Posterior cingulate gyrus (tissue), 11 donors: Measurements from ENCODE around the gene THEMIS.
"Not testable (repeated sequence)": the region's sequence is repeated elsewhere in the genome, so short reads cannot be mapped to it uniquely, and the experiment has no call there.

Experiments
- DNase-seq, 10 donors: peaks; one replicate each; pipeline versions ENCODE4 v3.0.0 to v3.0.0-alpha.2; 2020 to 2021; ENCODE audit warnings: mixed read lengths in 3 of 10
- intact Hi-C: fragments of 100-400 bp; cut with DNase I; formaldehyde crosslinking; loops from one replicate; pipeline ENCODE4 v1.15.1; 2023

THEMIS gene

DNA sequence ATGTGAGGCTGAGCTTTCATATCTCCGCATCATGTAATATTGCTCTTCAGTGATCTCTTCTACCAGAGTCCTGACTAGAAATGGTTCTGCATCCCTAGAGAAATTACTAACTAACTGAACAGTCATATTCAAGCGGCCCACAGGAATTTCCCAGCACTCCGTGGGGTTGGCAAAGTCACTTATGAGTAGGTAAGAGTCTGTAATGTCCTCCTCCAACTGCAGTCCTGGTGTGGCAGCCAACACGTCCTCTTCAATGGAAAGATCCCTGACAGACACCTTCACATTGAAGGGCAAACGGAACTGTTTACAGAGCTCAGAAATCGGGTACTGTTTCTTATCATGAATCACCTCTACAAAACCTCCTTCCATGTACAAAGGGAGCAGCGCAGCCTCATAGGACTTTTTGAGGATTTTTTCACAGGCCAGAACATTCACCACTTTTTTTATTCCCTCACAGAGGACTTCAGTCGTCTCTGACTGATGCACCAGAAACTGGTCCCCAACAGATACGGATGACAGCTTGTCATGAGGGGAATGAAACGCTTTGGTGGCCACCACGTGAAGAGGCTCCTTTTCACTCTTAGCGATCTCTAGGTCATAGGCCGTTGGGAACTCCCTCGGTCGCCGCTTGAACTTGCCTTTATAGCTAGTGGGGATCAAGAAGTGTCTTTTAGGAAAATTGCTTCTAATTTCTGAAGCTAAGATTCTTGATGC lies 87.7 kb downstream of the THEMIS start:
- intact Hi-C loops, result no loop called here

DNA sequence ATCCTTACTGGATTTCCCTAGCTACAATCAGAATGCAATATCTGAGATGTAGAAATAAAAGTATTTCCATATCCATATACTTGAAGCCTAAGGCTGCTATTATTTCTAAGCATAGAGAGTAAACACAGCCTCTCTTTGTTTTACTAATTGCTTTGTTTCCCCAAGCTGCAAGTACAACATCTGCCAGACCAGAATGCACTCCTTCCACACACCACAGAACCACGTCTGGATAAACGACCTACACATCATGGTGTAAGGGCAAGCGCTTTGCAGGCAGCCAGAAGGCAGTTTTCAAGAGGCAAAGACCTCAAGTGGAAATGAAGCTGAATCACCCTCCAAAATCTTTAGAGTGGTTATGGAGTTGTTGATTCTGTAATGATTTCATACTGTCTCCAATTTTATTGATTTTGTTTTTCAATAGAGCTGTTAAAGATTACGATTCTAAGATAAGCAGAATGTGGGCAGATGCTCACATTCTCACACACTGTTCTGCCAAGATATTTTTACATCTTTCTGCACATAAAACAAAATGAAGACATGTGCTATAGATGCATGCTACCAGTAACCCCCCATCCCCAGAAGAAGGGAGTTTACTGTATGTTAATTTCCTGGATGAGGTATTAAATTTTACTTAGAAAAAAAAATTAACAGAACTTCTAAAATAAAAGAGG lies 88.8 kb downstream of the THEMIS start:
- intact Hi-C loops, result no loop called here
- DNase-seq, result peak in 2 of 10 donors; percentile 31 to 73

More for the DNA sequence above, 87.7 kb downstream of the THEMIS start:
- DNase-seq, result peak in 1 of 10 donors; percentile 56

DNA sequence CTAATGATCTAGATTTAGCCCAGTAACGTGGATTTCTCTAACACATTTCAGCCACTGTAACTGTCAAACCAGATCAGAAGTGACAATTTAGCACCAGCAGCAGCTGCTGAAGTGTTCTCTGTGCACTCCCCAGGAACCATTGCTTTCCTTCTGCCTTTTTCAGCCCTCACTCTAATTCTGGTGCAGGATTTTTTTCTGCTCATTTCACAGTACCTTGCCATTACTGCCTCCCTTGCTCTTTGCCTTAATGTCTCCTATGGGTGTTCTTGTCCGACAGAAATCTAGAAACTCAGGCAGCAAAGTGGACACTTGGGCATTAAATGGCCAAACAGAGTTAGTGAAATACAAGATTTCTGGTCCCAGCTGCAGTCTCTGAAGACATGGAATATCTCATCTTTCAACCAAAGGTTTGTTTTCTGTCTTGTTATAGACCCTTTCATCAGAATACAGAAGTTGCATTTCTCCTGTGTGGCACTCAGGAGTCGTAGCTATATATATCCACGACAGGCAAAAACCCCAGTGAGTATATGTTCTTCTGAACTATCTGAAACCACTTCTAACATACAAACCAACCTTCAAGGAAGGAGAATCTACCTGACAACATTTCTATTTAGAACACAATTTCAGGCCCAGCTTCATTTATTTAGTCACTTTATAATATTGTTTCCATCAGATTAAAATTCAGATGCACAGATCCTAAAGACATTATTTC lies 92.9 kb downstream of the THEMIS start:
- peak in 1 of 10 donors; percentile 15 for DNase-seq
- intact Hi-C loops, result no loop called here

DNA sequence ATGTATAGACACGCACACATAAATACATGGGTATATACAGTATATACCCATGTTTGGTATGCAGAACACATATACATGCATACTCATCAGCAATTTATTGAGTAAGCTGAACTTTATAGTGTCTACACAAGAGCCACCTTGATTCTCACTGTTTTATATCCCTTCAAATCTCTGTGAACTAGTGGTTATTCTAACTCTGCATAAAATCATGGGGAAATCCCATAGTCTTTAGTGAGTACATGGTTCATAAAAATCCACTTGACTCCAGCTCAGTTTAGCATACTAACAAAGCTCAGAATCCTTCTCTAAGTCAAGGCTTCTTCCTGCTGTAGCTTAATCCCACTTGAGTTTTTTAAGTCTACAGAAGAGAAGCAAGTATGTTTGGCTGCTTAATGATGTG lies 104.1 kb downstream of the THEMIS start:
- intact Hi-C loops, result no loop called here
- DNase-seq, result no peak

DNA sequence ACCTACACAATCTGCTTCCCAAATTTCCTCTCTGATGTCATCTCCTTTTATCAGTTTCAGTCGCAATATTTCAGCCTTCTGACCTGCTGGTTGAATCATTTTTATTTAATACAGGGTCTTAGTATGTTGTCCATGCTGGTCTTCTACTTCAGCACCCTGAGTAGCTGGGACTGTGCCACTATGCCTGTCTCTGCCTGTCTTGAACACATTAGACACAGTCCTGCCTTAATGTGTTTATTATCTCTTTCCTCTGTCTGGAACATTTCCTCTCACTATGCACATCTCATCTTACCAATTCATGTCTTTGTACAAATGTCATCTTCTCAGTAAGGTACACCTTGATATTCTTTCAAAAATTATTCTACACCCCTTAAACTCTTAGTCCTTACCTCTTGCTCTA lies 106.5 kb downstream of the THEMIS start:
- intact Hi-C loops, result no loop called here
- no peak for DNase-seq

DNA sequence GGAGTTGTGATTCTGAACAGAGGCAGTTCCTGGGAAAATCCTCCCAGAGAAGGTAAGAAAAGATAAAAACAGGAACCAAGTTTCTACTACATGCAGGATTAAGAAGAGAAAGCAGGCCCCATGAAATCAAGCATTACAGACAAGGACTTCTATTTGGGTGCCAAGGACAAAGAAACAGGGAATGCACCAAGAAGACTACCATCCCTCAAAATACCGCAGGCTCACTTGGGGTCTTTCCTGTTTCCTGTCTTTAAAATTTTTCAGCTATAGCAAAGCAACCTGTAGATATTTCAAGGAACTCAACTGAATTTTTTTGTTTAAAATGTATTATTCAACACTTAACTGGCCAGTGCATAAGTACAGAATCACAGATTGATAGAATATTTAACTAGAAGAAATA lies 107.5 kb downstream of the THEMIS start:
- no peak for DNase-seq
- intact Hi-C loops, result no loop called here

DNA sequence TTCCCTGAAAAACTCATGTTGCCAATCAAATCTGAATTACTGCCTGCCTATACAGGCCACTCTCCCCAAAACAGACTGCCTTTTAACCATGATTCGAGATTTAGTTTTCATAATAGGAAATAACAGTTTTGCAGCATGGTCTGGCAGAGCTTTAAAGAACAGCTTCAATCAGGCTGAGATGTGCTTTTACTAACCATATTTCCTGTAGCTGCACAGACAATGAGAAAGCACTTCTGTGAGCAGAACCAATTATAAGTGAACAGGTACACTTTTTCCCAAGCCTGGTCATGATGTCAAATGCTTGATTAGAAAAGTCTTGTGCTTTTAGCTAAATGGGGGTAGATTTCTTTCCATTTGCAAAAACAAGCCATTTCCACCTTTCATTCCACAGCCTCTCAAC lies 108.2 kb downstream of the THEMIS start:
- intact Hi-C loops, result no loop called here
- no peak for DNase-seq

DNA sequence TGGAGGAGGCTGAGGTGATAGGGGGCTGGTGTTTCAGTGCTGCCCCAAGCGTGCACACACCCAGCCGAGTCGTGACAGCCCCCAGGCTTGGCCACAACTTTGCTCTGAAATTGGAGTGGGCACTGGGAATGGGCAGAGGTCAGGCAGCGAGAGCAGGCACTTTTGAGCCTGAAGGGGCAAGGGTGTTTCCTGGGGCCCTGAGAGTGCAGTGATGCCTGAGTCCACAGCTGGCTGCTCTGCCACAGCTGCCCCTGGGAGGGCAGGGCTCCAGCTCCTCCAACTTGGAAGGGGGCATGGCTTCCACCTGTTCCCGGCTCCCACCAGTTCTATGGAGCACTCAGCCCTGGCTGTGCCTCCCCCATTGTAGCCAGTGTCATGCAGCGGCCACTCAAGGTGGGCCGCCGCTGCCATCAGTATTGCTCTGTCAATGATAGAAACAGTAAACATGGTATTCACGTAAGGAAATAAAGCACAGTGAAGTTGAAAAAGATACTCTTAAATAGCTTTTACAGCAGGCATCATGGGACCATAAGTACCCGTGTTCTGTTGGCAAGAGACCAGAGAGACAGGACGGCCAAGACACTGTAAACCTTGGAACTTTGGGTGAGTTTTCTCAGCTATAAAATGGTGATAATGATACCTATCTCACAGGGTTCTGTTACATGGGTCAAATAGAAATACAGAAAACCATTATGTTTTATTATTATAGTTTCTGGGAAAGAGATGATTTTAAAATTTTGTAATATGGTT lies 108.9 kb downstream of the THEMIS start:
- peak in 1 of 10 donors; percentile 57 for DNase-seq

DNA sequence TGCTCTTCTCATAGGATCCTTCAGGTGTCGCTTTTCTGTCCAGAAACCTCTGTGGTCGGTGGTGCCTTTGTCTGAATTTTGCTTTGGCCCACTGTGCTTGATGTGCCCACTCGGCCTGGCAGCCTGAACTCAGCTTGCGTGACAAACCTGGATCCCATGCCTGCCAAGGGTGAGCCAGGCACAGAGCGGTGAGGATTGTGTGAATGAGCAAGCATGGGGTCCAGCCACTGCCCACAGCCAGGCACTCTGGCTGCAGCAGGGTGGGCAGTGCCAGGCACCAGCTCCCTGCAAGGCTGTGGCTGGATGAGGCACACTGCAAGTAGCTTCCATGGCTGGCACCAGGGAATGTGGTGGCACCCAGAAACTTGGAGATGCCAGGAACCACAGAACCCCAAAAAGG lies 110.3 kb downstream of the THEMIS start:
- peak in 2 of 10 donors; percentile 14 to 58 for DNase-seq
- intact Hi-C loops, result no loop called here

More for the DNA sequence above, 108.9 kb downstream of the THEMIS start:
- intact Hi-C loops, result no loop called here

DNA sequence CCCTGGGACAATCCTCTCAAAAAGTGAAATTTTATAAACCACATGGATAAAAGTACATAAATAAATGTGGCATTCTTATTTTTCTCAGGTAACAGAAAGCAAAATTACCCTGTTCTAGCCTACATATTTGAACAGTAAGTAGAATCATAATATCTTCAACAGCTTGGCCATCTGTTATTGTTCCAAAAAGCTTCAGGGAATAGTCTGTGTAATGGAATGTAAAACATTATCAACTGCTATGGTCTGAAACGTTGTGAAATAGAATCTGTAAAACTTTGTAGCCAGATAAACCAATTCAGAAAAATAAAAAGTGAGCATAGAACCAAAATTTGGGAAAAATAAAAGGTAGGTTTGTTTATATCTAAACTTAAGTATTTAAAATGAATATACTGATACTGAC lies 114.7 kb downstream of the THEMIS start:
- no peak for DNase-seq
- intact Hi-C loops, result no loop called here

DNA sequence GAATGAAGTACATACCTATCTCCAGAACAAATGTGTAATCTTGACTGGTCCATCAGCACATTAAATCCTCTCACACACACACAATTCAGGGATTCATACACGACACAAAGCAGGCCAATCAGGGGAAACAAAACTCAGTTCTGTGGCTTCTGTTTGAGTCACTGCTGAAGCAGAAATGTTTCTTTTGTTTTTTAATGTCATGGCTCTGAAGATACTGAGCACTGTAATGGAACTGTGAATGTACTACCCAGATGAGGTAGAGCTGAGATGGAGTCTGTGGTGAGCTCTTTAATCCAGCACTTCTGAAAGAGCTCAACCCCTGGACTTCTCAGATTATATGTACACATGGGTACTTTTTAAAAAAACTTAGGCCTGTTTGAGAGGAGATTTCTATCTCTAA lies 116.4 kb downstream of the THEMIS start:
- intact Hi-C loops, result no loop called here
- no peak for DNase-seq

DNA sequence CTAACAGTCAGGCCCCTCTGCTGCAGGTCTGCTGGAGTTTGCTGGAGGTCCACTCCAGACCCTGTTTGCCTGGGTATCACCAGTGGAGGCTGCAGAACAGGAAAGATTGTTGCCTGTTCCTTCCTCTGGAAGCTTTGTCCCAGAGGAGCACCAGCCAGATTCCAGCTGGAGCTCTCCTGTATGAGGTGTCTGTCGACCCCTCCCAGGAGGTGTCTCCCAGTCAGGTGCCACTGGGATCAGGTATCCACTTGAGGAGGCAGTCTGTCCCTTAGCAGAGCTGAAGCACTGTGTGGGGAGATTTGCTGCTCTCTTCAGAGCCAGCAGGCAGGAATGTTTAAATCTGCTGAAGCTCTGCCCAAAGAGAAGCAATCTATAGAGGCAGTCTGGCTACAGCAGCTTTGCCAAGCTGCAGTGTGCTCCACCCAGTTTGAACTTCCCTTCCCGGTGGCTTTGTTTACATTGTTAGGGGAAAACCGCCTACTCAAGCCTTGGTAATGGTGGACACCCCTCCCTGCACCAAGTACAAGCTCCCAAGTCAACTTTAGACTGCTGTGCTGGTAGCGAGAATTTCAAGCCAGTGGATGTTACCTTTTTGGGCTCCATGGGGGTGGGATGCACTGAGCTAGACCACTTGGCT lies 119.1 kb downstream of the THEMIS start:
- peak in 1 of 10 donors; percentile 57 for DNase-seq

DNA sequence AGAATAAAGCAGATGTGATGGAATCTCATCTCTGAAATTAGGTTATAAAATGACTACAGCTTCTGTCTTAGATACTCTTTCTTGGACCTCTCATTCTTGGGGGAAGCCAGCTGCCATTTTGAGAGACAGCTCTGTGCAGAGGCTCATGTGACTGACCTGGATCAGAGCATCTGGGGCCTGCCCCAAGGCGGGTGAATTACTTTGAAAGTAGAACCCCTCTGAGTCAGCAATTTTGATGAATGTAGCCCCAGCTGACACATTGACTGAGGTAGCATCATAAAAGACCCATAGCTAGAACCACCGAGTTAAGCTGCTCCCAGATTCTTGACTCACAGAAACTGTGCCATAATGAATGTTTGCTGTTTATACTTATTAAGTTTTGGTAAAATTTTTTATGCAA lies 124.5 kb downstream of the THEMIS start:
- DNase-seq, result no peak
- intact Hi-C loops, result no loop called here

More for the DNA sequence above, 119.1 kb downstream of the THEMIS start:
- intact Hi-C loops, result not testable (repeated sequence)

DNA sequence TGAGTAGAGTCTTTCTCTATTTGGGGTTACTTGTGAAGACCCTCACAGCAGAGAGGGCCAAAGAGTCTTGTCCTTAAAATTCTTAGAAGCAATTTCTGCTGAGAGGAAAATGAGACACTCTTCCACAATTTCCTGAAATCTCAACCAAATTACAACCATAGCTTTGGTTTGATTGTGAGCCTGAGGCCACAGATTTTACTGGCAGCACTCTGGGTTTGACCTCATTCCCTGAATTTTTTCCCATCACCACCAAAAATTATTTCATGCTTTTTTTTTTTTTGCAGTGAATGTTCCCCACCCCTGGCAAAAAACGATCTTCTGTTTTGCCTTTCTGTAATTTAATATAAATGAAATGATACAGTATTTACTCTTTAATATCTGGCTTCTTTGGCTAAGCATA lies 125.5 kb downstream of the THEMIS start:
- DNase-seq, result no peak
- intact Hi-C loops, result no loop called here

DNA sequence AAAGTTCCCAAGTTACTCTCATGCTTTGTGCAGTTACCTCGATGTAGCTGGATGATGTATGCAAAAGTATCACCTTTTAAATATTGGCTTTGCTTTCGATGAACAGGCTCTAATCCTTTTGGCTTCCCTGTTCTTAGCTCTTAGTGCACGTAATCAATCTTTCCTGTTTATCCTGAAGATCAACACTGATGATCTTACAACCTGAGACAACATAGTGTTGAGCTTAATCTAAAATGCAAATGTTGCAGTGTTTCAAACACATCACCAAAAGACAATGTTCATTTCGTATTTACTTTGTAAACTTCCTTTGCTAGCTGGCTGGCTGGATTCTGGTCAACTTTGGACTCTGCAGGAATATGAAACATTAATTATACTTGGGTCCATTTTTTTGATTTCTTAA lies 132.1 kb downstream of the THEMIS start:
- DNase-seq, result no peak
- intact Hi-C loops, result no loop called here

DNA sequence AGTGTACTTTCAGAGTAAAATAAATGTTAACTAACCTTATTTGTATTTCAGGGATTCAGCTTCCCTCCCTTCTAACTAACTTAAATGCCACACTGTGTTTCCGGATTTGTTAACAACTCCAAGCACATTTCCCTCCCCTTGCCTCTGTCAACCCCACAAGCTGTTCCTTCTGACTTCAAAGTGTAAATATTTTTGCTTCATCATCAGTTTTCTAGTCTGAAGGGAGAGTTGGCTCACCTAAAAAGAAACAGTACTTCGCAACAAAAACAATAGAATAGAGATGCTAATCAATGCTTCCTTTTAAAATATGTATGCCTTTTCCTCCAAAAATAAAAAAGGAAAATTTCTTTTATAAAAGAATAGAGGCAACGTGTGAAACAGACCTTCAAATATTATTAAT lies 132.6 kb downstream of the THEMIS start:
- no peak for DNase-seq
- intact Hi-C loops, result no loop called here

DNA sequence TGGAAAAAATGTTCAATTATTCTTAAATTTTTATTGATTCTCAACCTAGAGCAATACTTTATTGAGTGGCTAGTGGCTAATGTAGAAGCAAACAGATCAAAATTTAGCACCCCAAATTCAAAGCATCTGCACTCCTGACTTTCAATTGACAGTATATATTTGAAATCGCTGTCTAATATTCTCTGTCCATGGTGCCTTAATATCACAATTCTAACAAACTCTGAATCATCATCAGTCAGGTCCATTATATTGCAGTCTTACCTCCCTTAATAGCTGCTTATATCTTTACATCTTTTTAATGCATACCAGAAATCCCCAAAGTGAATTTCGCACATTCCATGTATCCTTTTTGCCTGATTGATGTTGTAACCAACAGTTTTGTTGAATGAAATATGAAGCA lies 134.9 kb downstream of the THEMIS start:
- DNase-seq, result no peak
- intact Hi-C loops, result no loop called here

DNA sequence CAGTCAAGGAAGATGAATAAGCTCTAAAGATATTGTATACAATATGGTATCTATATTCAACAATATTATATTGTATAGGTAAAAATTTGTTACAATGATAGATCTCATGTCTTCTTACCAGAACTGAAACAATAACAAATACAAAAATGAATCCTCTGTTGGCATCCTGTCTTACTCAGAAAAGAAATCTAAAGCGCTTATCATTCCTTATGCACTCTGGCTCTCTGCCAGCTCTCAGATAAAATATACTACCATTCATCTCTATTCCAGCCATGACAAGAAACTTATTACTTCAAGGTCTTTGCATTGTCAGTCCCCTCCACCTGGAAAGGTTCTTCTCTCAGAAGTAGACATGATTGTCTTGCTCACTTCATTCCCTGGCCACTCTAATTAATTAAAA lies 138.6 kb downstream of the THEMIS start:
- DNase-seq, result no peak
- intact Hi-C loops, result no loop called here

DNA sequence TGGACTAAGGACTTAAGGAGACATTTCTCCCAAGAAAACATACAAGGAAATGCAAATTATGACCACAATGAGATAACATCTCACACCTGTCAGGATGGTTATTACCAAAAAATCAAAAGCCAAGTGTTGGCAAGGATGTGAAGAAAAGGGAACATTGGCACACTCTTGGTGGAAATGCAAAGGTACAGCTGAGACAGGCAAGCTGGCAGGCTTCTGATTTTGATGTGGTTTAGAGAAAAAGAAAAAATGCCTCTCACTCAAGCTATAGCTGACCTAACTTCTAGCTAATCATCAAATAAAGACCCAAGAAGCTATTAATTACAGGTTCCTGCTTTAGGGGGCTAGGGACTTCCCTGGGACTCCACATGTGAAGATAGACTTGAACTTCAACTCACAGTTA lies 139.8 kb downstream of the THEMIS start:
- no peak for DNase-seq
- intact Hi-C loops, result no loop called here

DNA sequence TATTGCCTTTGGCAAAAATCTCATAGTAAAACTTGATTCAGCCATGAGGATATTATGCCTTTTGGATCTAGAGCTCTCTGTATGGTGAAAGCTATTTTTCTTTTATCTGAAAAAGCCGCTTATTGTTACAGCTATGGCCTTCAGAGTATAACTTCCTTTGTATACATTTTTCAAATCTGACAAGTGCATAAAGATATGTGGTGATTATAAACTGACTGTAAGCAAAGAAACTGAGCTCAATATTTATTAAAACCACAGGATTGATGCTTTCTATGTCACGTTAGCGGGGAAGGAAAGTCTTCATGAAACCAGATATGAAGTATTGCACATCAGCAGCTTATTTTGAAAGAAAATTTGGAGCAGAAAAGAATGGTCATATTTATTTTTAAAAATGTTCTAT lies 151.8 kb downstream of the THEMIS start:
- DNase-seq, result no peak
- intact Hi-C loops, result no loop called here
